Left lung (tissue), 10 donors: ENCODE measurements around the gene MAPK8. TPM values are rescaled to one million over a fixed set of nuclear protein-coding genes. Genes with fewer than 3 reads are reported as not detected.

Source experiments
- ATAC-seq: fragments of 200-7000 bp; cut with Tn5 transposase; one replicate; pipeline ENCODE4 v1.9.1; 2020; ENCODE audit warnings: moderate library complexity
- DNase-seq, 4 donors: peaks; one replicate each; pipeline ENCODE4 v3.0.0-alpha.2; 2013 to 2020
- H3K27ac ChIP-seq, 2 donors: fragments of 200-600 bp; sonication (generic) in 1 of 2; one replicate each; pipeline versions ENCODE4 v1.5.0 to v1.8.0; 2020 to 2021
- H3K27me3 ChIP-seq, 2 donors: fragments of 200-600 bp; sonication (generic) in 1 of 2; one replicate each; pipeline versions ENCODE4 v1.5.0 to v1.8.0; 2020 to 2021
- H3K36me3 ChIP-seq, 2 donors: fragments of 200-600 bp; sonication (generic) in 1 of 2; one replicate each; pipeline versions ENCODE4 v1.5.0 to v1.8.0; 2020 to 2021
- H3K4me1 ChIP-seq, 2 donors: fragments of 200-600 bp; one replicate each; pipeline ENCODE4 v1.8.0; 2021
- H3K4me3 ChIP-seq, 2 donors: fragments of 200-600 bp; sonication (generic) in 1 of 2; one replicate each; pipeline versions ENCODE4 v1.5.0 to v1.8.0; 2020 to 2021; ENCODE audit warnings: mild to moderate bottlenecking in 1 of 2
- H3K9me3 ChIP-seq, 2 donors: fragments of 200-600 bp; sonication (generic) in 1 of 2; one replicate each; pipeline versions ENCODE4 v1.5.0 to v1.8.0; 2020 to 2021
- intact Hi-C, 2 donors: fragments of 100-400 bp; cut with DNase I; formaldehyde crosslinking; loops; one replicate each; pipeline versions ENCODE4 v1.11.2 to v1.14.2; 2022
- polyA plus RNA-seq, 6 donors: library from polyadenylated mRNA; unstranded; fragments of 120-200 nt; gene quantifications; one replicate each; pipeline ENCODE4 v1.2.1, GENCODE V29; 2013; ENCODE audit not compliant: insufficient read length in 6 of 6
- total RNA-seq, 2 donors: library from RNA; stranded (reverse); fragmentation: NEBNext Ultra II Directional; extraction: Animal tissue kit (Norgen Biotek cat#: 25700); gene quantifications; one replicate each; pipeline ENCODE4 v1.2.1, GENCODE V29; 2021
- TF ChIP-seq, protein P1 (sequence below), 2 donors: fragments of 200-600 bp; sonication (generic) in 1 of 2; IDR thresholded peaks; one replicate each; pipeline versions ENCODE4 v1.5.0 to v1.8.0; 2021; ENCODE audit warnings: antibody characterized with exemption in 2 of 2
- donor health status: DM: no; HTN: yes; CAD: no.
- donor health status: DM: no; HTN: no; CAD: no.

Gene MAPK8
- total and polyA plus RNA-seq, 8 donors: 31.3 to 81.8 (median 71.7) TPM

- TF ChIP-seq, protein P1, sequence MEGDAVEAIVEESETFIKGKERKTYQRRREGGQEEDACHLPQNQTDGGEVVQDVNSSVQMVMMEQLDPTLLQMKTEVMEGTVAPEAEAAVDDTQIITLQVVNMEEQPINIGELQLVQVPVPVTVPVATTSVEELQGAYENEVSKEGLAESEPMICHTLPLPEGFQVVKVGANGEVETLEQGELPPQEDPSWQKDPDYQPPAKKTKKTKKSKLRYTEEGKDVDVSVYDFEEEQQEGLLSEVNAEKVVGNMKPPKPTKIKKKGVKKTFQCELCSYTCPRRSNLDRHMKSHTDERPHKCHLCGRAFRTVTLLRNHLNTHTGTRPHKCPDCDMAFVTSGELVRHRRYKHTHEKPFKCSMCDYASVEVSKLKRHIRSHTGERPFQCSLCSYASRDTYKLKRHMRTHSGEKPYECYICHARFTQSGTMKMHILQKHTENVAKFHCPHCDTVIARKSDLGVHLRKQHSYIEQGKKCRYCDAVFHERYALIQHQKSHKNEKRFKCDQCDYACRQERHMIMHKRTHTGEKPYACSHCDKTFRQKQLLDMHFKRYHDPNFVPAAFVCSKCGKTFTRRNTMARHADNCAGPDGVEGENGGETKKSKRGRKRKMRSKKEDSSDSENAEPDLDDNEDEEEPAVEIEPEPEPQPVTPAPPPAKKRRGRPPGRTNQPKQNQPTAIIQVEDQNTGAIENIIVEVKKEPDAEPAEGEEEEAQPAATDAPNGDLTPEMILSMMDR (IDR thresholded peaks at IDR 0.05): no peak
- H3K27me3 ChIP-seq: no peaks in the 10 kb centered on the region
- ATAC-seq: peak; percentile 66
- intact Hi-C loops: no loop called here
- H3K9me3 ChIP-seq: peaks cover 0 to 7% of the 10 kb centered on the region in 2 donors
- no peak overlapping the region for H3K4me3 ChIP-seq
- H3K4me1 ChIP-seq: peaks cover 0 to 6% of the 10 kb centered on the region in 2 donors
- H3K36me3 ChIP-seq: no peaks in the 10 kb centered on the region
- H3K27ac ChIP-seq: no peak overlapping the region
- no peak for DNase-seq
Observed at GRCh38 chr10:48332166-48332870, 25.8 kb downstream of the MAPK8 start.

DNA sequence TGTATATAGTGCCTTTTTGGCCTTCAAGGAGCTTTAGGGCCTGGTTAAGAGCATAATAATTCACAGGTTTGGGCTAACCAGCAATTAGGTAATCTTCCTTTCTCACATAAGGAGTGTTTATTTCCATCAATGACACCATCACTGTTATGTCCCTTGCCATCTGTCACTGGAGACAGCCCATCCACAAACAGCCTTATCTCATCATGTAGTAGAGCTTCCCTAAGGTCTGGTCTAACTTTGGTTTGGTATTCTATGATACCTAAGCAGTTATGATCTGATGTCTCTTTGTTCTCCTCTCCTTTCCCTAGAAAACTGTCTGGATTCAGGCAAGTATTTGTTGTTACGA, 26.4 kb downstream of the MAPK8 start:
- Histone ChIP-seq H3K36me3 (no peaks in the 10 kb centered on the region), H3K9me3 (peaks cover 0 to 7% of the 10 kb centered on the region in 2 donors), H3K4me3 (no peak overlapping the region), H3K27ac (no peak overlapping the region), H3K27me3 (no peaks in the 10 kb centered on the region), H3K4me1 (peaks cover 0 to 6% of the 10 kb centered on the region in 2 donors)
- intact Hi-C loops: no loop called here
- TF ChIP-seq, protein P1 (IDR thresholded peaks at IDR 0.05): no peak
- DNase-seq (no peak), ATAC-seq (peak; percentile 8)

- TF ChIP-seq, protein P1 (IDR thresholded peaks at IDR 0.05): no peak
- intact Hi-C loops: no loop called here
- ATAC-seq: no peak
- peak in 1 of 4 donors; percentile 57 for DNase-seq
- Histone ChIP-seq H3K4me1 (peaks cover 0 to 6% of the 10 kb centered on the region in 2 donors), H3K27me3 (no peaks in the 10 kb centered on the region), H3K9me3 (peaks cover 0 to 7% of the 10 kb centered on the region in 2 donors), H3K4me3 (no peak overlapping the region), H3K27ac (no peak overlapping the region), H3K36me3 (no peaks in the 10 kb centered on the region)
Observed at GRCh38 chr10:48333856-48334255, 27.4 kb downstream of the MAPK8 start.

DNA sequence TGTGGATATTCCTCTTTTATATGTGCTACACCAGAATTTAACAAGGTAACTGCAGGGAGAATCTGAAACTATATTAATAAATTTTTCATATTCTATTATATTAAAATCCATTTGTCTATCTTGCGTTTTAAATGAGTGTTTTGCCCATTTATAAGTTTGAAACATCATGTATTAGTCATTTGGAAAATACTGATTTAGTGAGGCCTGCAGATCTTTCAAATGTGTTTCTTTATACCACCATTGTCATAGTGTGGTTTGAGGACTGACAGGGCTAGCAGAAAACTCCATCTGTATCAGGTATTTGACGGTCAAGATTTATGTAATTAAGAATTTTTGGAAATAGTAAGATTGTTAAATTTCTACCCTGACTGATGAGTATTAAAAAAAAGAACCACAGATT, 29.3 kb downstream of the MAPK8 start:
- no peak overlapping the region for H3K4me3 ChIP-seq
- H3K4me1 ChIP-seq: no peaks in the 10 kb centered on the region
- intact Hi-C loops: no loop called here
- TF ChIP-seq, protein P1 (IDR thresholded peaks at IDR 0.05): no peak
- no peaks in the 10 kb centered on the region for H3K36me3 ChIP-seq
- no peak overlapping the region for H3K27ac ChIP-seq
- peaks cover 0 to 7% of the 10 kb centered on the region in 2 donors for H3K9me3 ChIP-seq
- no peaks in the 10 kb centered on the region for H3K27me3 ChIP-seq
- DNase-seq (no peak), ATAC-seq (no peak)

DNA sequence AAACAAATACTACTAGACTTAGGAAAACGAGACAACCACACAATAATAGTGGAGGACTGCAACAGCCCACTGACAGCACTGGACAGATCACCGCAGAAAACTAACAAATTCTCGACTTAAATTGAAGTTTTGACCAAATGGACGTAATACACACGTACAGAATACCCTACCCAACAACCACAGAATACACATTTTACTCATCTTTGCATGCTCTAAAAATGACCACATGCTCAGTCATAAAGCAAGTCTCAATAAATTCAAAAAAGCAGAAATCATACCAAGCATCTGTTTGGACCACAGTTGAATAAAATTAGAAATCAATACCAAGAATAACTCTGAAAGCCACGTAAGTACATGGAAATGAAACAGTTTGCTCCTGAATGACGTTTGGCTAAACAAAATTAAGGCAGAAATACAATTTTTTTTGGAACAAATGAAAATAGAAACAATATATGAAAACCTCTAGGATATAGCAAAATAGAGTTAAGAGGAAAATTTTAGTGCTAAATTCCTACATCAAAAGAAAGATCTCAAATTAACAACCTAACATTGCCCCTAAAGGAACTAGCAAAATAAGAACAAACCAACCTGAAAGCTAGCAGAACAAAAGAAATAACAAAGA, 30.6 kb downstream of the MAPK8 start:
- no peak overlapping the region for H3K4me3 ChIP-seq
- no peaks in the 10 kb centered on the region for H3K4me1 ChIP-seq
- no peak overlapping the region for H3K27ac ChIP-seq
- H3K9me3 ChIP-seq: peaks cover 0 to 2% of the 10 kb centered on the region in 2 donors
- DNase-seq: no peak
- TF ChIP-seq, protein P1 (IDR thresholded peaks at IDR 0.05): no peak
- intact Hi-C loops: no loop called here
- ATAC-seq: no peak
- H3K36me3 ChIP-seq: no peaks in the 10 kb centered on the region
- H3K27me3 ChIP-seq: no peaks in the 10 kb centered on the region
